Measurements from ENCODE around the gene OARD1. TPM values are rescaled to one million over a fixed set of nuclear protein-coding genes. Genes with fewer than 3 reads are reported as not detected.
A peak's percentile ranks its signal among the peaks of the same experiment; 100 is the strongest.

The OARD1 gene
- total RNA-seq, 2 donors from 2014 or later, result 22.9 to 27.2 TPM

- TF ChIP-seq POLR2AphosphoS5 (IDR thresholded peaks at IDR 0.05) (peak; percentile 87), CTCF (IDR thresholded peaks at IDR 0.05) (no peak), POLR2A (IDR thresholded peaks at IDR 0.05) (peak; percentile 83)
- no peak for DNase-seq (ENCODE audit: low spot score)
- Histone ChIP-seq H3K27me3 (replicated peaks; ENCODE audit: insufficient read depth) (no peaks in the 10 kb centered on the region), H3K27ac (peak within 1 kb of the TSS; percentile 98 to 100), H3K4me3 (peak within 1 kb of the TSS; percentile 64 to 91), H3K36me3 (no peaks in the 10 kb centered on the region), H3K4me1 (replicated peaks) (peaks cover 10% of the 10 kb centered on the region), H3K9me3 (no peaks in the 10 kb centered on the region)
- intact Hi-C loops (cut with DNase I), result no loop called here
- WGBS, result under 1% methylated on average over 33 of the region's 37 CpGs
Observed at GRCh38 chr6:41072836-41073202, 663 bp upstream of the OARD1 start, which contains the start of gene NFYA. Gene NFYA (plus strand): TSS chr6:41072974. CDS start chr6:41079090, 6,116 bp downstream.

GRCh38 chr6:41071501-41071922 lies 644 bp downstream of the OARD1 start:
- WGBS, result under 1% methylated on average over 16 of the region's 16 CpGs
- Histone ChIP-seq H3K36me3 (no peaks in the 10 kb centered on the region), H3K9me3 (no peaks in the 10 kb centered on the region), H3K27ac (peak overlapping the region; percentile 98 to 100), H3K27me3 (replicated peaks; ENCODE audit: insufficient read depth) (no peaks in the 10 kb centered on the region), H3K4me3 (peak overlapping the region; percentile 64 to 91), H3K4me1 (replicated peaks) (peaks cover 10% of the 10 kb centered on the region)
- TF ChIP-seq POLR2A (IDR thresholded peaks at IDR 0.05) (peak; percentile 31), CTCF (IDR thresholded peaks at IDR 0.05) (no peak), POLR2AphosphoS5 (IDR thresholded peaks at IDR 0.05) (peak; percentile 71)
- no peak for DNase-seq (ENCODE audit: low spot score)
- intact Hi-C loops (cut with DNase I), result no loop called here

GRCh38 chr6:41066867-41067304 lies 5.3 kb downstream of the OARD1 start:
- DNase-seq (ENCODE audit: low spot score), result peak; percentile 72
- intact Hi-C loops (cut with DNase I), result no loop called here
- no peaks in the 10 kb centered on the region for H3K27me3 ChIP-seq (replicated peaks; ENCODE audit: insufficient read depth)
- 24% methylated on average over 3 of the region's 3 CpGs for WGBS
- H3K36me3 ChIP-seq, result no peaks in the 10 kb centered on the region
- H3K4me3 ChIP-seq, result no peak overlapping the region
- peak; percentile 27 for TF ChIP-seq POLR2AphosphoS5 (IDR thresholded peaks at IDR 0.05)
- TF ChIP-seq POLR2A (IDR thresholded peaks at IDR 0.05), result no peak
- TF ChIP-seq CTCF (IDR thresholded peaks at IDR 0.05), result peak; percentile 55 to 91 (median 75)
- H3K9me3 ChIP-seq, result no peaks in the 10 kb centered on the region
- no peaks in the 10 kb centered on the region for H3K4me1 ChIP-seq (replicated peaks)
- H3K27ac ChIP-seq, result no peak overlapping the region

GRCh38 chr6:41065550-41066026 lies 6.6 kb downstream of the OARD1 start:
- intact Hi-C loops (cut with DNase I), result no loop called here
- TF ChIP-seq CTCF (IDR thresholded peaks at IDR 0.05), result no peak
- TF ChIP-seq POLR2A (IDR thresholded peaks at IDR 0.05), result no peak
- TF ChIP-seq POLR2AphosphoS5 (IDR thresholded peaks at IDR 0.05), result no peak
- no peaks in the 10 kb centered on the region for H3K9me3 ChIP-seq
- no peak overlapping the region for H3K4me3 ChIP-seq
- no peak overlapping the region for H3K27ac ChIP-seq
- no peak for DNase-seq (ENCODE audit: low spot score)
- no peaks in the 10 kb centered on the region for H3K36me3 ChIP-seq
- no peaks in the 10 kb centered on the region for H3K4me1 ChIP-seq (replicated peaks)
- 94% methylated on average over 2 of the region's 2 CpGs for WGBS
- no peaks in the 10 kb centered on the region for H3K27me3 ChIP-seq (replicated peaks; ENCODE audit: insufficient read depth)

- Histone ChIP-seq H3K4me3 (no peak overlapping the region), H3K9me3 (no peaks in the 10 kb centered on the region), H3K27ac (no peak overlapping the region), H3K4me1 (replicated peaks) (no peaks in the 10 kb centered on the region), H3K27me3 (replicated peaks; ENCODE audit: insufficient read depth) (no peaks in the 10 kb centered on the region), H3K36me3 (no peaks in the 10 kb centered on the region)
- 86% methylated on average over 5 of the region's 5 CpGs for WGBS
- TF ChIP-seq POLR2AphosphoS5 (IDR thresholded peaks at IDR 0.05) (no peak), CTCF (IDR thresholded peaks at IDR 0.05) (no peak), POLR2A (IDR thresholded peaks at IDR 0.05) (no peak)
- DNase-seq (ENCODE audit: low spot score), result no peak
- intact Hi-C loops (cut with DNase I), result no loop called here
Observed at GRCh38 chr6:41064841-41065240, 7.3 kb downstream of the OARD1 start.
